ENCODE results near the gene KRTCAP2.
"Not testable (repeated sequence)": the region's sequence is repeated elsewhere in the genome, so short reads cannot be mapped to it uniquely, and the experiment has no call there.

Gene KRTCAP2

GRCh38 chr1:155198547-155198906, 25.4 kb upstream of the KRTCAP2 start:
- DNase-seq, result no peak

DNA sequence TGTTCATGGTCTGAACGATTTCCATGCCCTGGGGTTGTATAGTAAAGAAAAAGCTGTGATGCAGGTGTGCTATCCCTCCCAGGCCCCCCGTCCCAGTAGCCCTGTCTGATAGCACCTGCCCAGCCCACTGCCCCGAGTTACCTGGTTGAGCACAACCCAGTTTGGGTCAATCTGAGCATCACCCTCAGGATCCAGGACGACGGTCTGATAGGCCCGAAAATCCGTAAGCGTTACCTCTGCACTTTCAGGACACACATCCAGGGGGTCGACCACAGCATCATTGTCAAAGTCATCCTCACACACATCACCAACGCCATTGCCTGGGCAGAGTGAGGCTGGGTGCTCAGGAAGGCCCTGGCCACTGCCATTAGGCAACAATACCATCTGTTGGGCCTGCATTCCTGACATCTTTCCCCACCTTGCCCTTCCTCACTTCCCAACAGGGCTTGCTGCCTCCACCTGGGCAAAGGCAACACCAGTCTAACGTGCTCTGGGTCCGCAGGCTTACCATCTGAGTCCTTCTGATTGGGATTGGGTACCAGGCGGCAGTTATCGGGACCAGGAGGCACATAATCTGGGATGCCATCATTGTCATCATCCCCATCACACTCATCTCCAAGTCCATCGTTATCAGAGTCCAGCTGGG, 24.9 kb upstream of the KRTCAP2 start:
- DNase-seq, result no peak

GRCh38 chr1:155196893-155197638, 24.0 kb upstream of the KRTCAP2 start:
- DNase-seq, result no peak

- no peak for DNase-seq
These were observed 23.2 kb upstream of the KRTCAP2 start for GRCh38 chr1:155196103-155196892.

DNA sequence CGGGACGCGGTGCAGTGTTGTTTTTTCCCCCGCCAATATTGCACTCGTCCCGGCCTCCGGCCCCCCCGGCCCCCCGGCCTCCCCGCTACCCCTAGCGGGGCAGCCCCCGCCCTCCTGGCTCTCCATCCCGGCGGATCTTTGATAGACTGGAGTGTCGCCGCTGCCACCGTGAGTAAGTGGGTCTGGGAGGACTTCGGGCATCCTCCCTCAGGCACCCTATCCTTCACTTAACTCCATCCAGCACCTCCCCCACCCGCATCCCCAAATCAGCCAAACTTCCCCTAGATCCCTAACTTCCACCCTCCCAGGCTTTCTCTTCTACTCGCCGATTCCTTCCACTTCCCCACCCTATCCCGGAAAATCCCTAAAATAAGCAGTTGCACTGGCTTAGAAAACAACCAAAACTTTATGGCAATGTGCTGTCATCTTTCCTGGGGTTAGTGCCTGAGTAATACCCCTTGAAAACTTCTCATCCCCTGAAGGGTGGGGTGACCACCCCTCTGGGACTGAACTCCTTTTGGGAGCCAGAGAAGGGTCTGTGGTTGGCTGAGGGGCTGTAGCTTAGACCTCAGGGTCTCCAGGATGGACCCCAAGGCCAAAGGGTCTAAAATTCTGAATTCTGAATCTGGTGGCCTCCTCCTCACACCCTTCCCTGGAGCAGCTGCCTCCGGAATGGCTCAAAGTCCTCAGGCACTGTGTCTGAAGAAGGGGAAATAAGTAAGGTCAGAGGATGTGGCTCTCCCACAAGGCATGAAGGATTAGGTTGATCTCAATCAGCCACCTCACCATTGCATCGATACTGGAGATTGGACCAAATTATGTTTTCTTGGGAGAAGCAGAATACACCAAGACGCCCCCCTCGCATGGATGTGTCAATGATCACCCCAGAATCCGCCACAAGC, 22.3 kb upstream of the KRTCAP2 start:
- DNase-seq, result no peak

DNA sequence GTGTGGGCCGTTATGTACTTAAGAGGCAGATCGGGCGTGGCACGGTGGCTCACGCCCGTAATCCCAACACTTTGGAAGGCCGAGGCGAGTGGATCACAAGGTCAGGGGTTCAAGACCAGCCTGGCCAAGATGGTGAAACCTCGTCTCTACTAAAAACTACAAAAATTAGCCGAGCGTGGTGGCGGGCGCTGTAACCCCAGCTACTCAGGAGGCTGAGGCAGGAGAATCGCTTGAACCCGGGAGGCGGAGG, 20.8 kb upstream of the KRTCAP2 start:
- not testable (repeated sequence) for DNase-seq

DNA sequence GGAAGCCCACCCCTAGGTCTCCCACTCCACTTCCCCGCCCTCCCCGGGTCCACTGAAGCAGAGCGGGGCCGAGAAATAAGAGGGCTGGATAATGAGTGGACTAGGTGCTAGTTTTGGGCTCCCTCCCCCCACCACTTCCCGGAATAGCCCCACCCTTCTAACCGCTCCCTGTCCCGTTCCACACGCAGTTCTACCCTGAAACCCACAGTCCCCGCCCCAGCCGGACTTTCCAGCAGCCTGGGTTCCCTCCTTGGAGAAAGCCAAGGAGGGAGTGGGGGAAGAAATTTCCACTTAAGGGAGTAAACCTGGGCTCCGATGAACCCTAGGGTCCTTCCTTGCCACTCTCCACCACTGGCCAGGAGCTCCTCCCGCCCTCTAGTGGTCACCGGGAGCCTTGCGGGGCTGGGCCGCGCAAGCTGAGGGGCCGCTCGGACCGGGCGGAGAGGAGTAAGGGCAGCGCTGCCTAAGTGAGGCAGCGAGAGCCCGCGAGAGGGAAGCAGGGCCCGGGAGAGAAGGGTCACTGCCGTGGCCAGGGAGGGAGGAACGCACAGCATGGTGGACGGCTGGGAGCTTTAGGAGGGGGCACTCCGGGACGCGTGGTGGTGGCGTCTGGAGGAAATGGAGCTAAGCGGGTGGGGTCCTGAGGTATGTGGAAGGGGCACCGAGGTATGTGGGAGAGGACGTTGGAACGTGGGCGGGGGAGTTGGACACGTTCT, 20.3 kb upstream of the KRTCAP2 start:
- DNase-seq, result no peak

- no peak for DNase-seq
These were observed 19.5 kb upstream of the KRTCAP2 start for GRCh38 chr1:155192346-155193274.

- no peak for DNase-seq
These were observed 18.8 kb upstream of the KRTCAP2 start for GRCh38 chr1:155191904-155192303.

DNA sequence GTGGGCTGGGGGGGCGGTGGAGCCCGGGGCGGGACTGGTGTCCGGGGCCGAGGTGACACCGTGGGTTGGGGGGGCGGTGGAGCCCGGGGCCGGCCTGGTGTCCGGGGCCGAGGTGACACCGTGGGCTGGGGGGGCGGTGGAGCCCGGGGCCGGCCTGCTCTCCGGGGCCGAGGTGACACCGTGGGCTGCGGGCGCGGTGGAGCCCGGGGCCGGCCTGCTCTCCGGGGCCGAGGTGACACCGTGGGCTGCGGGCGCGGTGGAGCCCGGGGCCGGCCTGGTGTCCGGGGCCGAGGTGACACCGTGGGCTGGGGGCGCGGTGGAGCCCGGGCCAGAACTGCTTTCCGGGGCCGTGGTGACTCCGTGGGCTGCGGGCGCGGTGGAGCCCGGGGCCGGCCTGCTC, 16.8 kb upstream of the KRTCAP2 start:
- not testable (repeated sequence) for DNase-seq

DNA sequence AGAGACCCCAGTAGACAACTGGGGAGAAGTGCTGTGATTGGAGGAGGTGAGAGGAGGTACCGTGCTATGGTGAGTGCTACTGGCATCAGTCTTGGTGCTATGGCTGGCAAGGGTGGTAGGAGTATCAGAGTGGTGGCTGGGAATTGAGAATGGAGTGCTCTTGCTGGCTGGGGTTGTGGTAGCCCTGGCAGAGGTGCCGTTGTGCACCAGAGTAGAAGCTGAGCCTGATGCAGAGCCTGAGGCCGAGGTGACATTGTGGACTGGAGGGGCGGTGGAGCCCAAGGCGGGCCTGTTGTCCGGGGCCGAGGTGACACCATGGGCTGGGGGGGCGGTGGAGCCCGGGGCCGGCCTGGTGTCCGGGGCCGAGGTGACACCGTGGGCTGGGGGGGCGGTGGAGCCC, 15.2 kb upstream of the KRTCAP2 start:
- DNase-seq, result no peak

GRCh38 chr1:155187456-155187891, 14.4 kb upstream of the KRTCAP2 start:
- no peak for DNase-seq

GRCh38 chr1:155186794-155187455, 13.8 kb upstream of the KRTCAP2 start:
- no peak for DNase-seq

DNA sequence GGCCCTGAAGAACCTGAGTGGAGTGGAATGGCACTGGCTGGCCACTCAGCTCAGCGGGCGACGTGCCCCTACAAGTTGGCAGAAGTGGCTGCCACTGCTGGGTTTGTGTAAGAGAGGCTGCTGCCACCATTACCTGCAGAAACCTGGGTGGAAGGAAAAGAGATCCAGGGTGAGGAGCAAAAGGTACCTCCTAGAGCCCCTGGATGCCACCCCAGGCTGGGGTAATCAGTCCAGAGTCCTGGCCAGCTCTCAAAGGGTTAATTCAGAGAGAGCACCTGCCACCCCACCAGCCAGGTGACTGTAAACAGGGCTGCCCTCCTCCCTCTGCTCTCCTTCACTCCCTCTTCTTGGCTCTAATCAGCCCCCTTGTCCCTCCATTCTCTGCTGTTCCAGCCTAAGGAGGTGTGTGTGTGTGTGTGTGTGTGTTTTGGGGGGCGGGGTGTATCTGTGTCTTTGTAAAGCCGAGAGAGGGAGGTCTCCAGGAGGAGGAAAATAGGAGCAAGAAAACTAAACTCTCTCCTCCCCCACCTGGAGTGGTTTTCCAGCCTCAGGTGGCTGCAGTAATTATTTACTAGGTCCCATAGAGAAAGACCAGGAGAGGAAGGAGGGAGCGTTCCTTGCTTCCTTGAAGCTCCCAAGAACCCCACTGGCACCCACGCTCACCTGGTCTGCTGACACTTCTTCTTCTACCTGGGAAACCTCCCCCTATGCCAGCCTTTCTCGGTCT, 13.1 kb upstream of the KRTCAP2 start:
- DNase-seq, result no peak

- no peak for DNase-seq
These were observed 12.6 kb upstream of the KRTCAP2 start for GRCh38 chr1:155185783-155186066.

DNA sequence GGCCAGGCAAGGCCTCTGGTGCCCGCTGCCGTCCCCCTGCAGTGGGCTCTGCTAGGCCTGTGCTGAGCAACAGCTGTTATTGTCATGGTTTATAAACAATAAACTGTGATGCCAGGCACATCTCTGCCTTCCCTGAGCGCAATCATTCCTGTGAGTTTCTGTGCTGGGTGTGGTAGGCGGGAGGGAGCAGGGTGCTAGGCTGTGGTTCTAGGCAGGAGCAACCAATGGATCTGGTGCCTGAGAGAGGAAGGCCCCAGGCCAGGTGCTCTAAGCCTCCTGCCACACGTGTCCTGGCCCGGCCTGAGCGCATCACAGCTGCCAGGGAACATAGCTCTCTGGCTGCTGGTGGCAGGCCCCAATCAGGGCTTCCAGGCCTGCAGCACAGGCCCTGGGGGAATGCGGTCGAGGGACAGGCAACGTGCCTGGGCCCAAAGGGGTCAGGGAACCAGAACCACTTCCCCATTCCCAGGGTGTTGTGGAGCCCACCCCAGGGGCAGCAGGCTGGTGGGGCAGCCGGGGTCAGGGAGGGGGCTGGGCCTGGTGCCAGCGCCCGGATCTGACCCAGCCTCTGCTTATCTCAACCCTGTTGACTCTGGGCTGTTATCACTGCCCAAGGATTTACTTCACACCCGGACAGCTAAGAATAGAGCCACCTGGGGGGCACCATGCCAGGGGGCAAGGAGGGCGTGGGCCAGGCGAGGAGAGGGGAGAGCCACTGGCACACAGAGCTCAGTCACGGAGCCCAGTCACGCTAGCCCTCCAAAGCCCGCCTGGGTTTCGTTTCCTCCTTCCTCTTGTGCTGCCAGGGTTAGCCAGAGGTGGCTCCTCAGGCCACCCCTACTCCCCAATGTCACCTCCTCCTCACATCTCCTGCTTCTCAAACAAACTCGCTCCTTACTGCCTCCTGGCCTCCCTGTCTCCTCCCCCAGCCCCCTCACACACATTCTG, 12.0 kb upstream of the KRTCAP2 start:
- DNase-seq, result no peak

- DNase-seq, result no peak
These were observed 11.3 kb upstream of the KRTCAP2 start for GRCh38 chr1:155184351-155184811.

DNA sequence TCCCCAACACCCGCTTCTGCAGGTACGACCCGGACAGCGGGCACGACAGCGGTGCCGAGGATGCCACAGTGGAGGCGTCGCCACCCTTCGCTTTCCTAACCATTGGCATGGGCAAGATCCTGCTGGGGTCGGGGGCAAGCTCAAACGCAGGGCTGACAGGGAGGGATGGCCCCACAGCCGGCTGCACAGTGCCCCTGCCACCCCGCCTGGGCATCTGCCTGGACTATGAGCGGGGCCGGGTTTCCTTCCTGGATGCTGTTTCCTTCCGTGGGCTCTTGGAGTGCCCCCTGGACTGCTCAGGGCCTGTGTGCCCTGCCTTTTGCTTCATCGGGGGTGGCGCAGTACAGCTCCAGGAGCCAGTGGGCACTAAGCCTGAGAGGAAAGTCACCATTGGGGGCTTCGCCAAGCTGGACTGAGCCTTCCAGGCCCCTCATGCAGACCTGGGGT, 10.7 kb upstream of the KRTCAP2 start:
- DNase-seq, result no peak

GRCh38 chr1:155182052-155182550, 9.0 kb upstream of the KRTCAP2 start:
- no peak for DNase-seq
